ENCODE results near the gene AKT1S1.

The AKT1S1 gene

DNA sequence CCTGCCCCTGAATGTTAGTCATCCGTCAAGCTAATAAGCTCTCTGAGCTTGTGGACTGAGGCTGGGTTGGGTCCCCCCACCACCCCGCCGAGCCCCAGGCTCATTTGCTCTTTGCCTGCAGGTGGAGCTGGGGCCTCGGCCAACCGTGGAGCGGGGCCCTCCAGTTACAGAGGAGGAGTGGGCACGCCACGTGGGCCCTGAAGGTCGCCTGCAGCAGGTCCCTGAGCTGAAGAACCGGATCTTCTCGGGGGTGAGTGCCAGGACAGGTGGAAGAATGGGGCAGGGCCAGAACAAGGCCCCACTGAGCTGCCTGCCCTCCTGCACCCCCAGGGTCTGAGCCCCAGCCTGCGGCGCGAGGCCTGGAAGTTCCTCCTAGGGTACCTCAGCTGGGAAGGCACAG is 5.5 kb upstream of the AKT1S1 start:
- no peak for DNase-seq

DNA sequence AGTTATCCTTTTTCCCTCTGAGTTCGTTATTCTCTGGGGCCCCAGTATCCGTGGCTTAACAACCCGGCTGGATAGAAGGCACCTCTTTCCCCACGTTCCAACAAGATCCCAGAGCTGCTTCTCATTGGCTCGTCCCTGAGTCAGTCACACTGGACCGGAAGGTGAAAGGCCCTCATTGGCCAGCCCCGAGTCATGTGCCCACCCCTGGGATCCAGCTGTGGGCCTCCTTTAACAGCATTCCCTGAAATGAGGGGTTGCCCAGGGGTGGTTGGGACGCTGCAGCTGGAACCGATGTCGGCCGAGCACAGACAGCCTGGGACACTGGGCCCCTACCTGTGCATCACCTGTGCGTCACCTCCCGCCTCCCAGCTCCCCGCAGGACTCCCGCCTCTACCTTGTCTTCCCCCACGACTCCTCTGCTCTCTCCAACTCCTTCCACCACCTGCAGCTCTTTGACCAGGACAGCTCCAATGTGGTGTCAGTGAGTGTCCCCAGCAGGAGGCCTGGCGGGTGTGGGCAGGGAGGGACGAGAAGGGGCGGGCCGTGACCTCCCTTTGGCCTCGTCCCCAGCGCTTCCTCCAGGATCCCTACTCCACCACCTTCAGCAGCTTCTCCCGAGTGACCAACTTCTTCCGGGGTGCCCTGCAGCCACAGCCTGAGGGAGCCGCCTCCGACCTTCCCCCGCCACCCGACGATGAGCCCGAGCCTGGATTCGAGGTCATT is 4.7 kb upstream of the AKT1S1 start:
- no peak for DNase-seq

DNA sequence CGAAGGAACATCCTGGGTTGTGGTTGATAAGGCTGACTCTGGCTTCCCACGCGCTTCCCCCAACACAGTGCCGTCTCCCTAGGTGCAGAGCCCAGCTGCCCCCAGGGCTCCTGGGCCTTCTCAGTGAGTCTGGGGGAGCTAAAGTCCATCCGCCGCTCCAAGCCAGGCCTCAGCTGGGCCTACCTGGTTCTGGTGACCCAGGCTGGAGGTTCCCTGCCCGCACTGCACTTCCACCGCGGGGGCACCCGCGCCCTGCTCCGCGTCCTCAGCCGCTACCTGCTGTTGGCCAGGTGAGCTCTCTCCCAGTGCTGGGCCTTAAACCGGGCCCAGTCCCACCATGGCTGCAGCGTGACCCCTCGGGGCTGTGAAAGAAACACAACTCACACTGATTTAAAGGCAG is 4.0 kb upstream of the AKT1S1 start:
- no peak for DNase-seq

DNA sequence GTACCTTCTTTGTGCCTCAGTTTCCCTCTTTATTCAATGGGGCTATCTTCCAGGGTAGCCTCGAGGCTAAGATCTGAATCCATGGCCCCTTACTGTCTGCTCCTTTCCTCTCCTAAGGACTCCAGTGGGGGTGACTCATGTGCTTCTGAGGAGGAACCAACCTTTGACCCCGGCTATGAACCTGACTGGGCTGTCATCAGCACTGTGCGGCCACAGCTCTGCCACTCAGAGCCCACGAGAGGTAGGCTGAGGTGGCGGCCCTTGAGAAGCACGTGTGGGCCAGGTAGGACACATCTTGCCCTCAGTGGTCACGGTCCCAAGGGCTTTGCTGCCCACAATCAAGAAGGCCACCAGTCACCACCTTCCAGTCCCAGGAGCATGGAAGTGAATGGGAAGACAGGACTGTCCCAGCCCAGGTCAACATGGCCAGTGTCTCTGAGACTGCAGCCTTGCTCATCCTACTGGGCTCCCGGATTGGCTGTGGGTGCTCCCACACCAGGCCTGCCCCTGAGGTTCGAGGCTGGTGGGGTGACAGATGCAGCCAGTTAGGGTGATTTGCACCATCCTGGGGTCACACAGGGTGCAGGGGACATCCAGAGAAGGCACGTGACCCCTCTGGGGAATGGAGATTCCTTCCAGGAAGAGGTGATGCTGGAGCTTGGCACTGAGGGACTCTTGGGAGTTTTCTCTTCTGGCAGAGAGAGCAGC is 3.2 kb upstream of the AKT1S1 start:
- no peak for DNase-seq

DNA sequence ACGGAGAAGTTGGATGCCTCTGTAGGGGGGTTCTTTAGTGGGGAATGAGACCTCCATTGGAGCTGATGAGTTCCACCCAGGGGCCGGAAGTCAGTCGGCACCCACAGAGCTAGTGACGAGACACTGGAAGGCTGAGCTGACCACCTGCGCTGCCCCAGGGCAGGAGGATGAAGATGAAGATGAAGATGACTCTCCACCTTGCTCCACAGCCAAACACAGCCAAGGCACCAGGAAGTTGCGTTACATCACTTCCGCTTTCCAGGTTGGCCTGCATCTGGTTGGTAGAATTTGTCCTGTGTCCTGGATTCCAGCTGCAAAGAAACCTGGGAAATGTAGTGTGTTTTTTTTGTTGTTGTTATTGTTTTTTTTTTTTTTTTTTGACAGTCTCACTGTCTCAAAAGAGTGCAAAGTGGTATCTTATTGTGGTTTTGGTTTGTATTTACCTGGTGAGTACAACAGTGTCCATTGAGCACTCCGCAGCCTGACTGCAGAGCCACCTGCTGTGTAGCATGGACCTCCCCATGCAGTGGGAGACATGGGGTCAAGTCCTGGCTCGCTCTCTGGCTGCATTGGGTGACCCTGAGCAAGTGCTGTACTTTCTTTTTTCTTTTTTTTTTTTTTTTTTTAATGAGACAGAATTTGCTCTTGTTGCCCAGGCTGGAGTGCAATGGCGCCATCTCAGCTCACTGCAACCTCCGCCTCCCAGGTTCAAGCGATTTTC is 2.2 kb upstream of the AKT1S1 start:
- no peak for DNase-seq

DNA sequence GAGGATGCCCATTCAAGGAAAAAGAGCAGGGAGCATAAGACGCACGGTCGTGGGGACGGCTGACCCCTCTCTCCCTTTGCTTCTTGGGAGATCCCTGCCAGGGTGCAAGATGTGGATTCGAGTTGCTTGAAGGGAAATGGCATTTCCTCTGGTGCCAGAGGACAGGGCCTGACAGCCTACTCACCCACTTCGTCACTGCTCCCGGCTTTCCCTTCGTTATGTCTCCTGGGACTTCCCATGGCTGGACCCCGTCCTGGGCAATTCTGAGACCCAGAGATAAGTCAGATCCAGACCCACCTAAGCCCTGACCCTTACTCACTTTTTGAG is 1.6 kb upstream of the AKT1S1 start:
- no peak for DNase-seq

DNA sequence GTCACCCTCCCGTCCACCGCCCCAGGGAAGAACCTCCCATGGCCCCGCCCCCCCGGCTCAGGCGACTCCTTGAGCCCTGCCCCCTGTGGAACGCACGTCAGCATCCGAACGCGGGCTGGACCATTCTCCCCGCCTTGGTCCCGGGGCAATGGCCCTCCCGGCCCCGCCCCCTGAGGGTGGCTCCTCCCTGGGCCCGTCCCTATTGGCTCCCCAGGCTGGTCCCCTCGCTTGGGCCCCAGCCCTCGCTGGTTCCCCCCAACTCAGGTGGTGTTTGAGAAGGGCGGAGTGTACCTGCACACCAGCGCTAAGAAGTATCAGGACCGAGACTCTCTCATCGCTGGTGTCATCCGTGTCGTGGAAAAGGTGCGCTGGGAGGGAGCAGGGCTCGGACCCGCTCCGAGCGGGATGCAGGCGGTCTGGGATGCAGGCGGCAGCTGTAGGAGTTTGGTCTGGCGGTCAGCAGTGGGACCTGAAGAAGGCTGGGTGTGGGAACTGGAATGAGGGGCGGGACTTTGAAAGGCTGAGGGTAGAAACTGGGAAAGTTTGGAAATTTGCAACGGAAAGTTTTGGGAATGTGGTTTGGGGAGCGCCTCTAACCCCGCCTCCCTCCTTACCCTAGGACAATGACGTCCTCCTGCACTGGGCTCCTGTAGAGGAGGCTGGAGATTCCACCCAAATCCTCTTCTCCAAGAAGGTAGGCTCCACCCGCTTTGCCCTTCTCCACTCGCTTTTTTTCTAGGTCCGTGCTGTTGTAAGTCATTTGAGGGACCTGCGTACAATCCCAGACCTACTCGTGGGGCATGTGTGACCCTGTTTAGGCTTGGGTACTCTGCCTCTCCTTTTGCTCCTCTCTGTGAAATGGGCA is 956 bp upstream of the AKT1S1 start:
- peak; percentile 86 for DNase-seq

DNA sequence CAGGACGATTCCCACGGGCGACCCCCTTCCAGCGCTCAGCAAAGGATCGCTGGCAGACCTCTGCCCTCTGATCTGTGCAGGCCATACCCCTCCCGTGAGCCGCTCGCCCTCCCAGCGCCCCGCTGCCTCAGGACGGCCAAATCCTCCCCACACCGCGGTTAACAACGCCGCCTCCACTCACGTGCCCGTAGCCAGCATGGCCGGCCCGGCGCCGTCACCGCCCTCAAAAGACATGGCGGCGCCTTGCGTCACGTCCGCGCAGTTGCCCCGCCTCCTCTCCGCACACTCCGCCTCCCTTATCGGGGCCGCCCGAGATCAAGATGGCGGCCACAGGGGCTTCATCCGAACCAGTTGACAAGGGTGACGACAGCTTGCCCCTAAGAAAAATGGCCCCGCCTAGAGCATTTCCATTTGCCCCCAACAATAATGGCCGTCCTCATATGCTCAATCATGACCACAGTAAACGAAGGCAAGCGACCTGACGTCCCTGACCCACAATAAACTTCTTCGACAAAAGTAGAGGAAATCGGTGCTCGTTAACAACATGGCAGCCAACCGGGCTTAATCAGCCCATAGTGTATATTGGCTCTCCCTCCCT is 634 bp downstream of the AKT1S1 start:
- peak; percentile 97 for DNase-seq

DNA sequence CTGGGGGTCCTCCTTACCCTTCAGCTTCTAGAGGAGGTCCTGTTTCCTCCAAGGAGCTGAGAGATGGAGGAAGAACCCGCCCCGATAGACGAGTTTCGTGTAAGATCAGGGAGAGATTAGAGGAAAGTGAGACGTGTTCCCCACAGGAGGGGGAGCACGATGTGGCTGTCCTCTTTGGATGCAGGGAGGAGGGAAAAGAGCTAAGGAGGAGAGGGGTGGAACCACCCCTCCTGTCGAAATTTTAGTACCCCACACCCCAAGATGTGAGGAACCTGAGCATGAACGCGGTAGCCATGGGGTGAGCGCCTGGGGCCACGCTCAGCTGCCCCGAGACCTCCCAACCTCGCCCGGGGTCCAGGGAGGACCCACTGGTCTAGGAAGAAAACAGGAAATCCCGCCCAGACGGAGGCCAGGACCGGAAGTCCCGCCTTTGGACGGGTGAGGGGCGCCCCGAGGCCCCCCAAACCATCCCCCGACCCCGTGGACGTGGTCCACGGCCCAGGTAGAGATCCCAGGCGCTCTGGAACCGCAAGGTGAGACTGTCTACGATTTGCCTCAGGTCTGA is 1.2 kb downstream of the AKT1S1 start:
- DNase-seq: peak; percentile 12

DNA sequence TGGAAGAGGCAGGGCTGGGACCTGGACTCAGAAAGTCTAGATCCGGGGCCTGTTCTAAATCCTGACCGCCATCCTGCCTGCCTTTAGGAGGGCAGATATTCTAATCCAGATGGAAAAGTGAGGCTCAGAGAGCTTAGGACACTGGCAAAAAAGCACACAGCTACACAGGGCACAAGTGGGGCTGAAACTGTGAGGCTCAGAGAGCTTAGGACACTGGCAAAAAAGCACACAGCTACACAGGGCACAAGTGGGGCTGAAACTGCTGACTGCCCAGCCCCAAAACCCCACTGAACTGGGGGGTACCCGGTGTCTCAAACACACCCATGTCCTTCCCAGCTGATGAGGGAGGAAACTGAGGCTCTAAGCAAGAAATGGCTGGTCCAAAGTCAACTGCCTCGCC is 2.0 kb downstream of the AKT1S1 start:
- DNase-seq: no peak

DNA sequence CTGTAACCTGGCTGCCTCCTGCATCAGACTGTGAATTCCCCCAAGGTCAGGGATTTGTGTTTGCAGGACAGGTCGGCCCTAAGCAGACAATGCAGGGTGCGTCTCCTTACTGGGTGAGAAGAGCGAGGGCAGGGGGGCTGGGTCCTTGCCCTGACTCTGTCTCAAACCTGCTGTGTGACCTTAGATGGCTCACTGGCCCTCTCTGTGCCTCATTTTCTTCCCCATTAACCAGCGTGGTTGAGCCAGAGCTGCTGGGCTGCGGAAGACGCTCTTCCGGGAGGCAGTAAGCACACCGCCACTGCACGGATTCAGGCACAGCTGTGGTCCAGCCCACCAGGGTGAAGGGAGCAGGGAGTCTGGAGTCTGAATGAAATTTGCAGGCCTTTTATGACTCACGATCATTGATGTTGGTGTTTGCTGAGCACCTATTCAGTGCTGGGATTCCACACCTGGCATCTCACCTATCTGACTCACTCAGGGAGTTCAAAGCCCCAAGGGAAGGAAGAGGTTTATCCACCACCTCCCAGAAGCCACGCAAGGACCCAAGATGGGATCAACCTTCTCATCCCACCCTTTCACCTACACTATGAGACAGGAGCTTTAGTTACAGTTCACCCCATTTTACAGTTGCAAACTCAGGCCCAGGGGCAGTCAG is 2.5 kb downstream of the AKT1S1 start:
- DNase-seq: no peak

DNA sequence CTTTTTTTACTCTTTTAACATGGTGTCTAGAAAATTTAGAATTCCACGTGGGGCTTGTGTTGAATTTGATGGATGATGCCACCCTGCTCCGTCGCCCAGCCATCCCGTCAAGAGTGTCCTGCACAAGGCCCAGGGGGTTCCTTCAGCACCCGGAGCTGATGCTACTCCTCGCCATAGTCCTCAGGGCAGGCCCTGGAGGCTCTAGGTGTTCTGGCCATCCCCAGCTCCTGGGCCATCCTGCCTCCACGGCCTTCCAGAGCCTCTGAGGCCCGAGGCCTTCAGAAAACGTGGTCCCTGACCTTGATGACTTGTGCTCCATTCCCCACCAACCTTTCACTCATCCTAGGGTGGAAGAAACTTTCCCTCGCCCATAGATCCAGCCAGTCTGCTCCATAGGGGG is 3.3 kb downstream of the AKT1S1 start:
- DNase-seq: no peak

DNA sequence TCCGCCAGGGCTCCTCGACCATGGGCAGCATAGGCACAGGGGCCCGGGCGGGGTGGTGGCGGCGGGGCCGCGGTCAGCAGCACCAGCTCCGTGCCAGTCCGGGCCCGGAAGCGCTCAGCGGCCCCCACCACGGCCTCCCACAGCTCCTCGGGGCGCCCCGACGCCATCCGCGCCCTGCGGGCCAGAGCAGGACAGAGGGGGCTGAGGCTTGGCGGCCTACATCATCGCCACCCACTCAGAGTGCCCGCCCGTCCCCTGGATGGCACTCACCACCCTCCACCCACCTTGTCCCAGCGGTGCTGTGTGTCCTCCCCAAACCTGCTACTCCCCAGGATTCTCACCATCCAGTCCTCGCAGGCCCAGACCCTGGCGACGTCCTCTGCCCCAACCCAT is 4.0 kb downstream of the AKT1S1 start:
- DNase-seq: no peak

DNA sequence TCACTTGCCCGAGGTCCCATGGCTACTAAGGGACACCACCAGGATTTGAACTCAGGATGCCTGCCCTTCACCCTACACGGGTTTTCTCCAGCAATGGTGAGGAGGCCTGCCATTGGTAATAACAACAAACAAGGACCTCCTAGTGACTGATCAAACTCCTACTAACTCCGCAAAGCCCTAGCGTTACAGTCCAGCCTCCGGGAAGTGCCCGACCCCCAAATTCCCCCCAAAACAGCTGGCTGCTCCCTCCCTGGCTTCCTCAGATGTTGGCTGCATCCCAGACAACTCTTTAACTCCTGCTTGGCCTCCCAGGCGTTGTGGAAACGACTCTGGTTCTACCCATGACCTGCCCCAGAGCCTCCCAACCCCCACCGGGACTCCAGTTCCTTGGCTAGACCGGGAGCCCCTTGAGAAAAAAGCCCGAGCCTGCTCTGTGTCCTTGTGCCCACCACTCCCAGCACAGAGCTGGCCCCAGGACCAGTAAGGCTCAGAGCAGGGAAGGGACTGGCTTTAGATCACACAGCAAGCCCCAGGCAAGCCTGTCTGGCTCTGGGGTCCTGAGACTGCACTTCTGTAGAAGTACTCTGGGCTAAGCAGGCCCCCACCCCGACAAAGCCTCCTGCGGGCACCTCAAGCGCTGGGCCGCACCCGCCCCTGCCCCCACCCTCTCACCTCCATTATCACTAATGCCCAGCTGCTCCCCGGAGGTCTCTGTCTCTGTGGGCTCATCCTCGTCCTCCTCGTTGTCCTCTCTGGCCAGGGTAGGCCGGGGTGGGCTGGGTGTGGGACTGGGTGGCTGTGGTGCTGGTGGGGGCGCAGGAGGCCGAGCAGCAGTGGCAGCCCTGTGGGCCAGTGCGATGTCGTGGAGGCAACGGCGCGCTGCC is 4.7 kb downstream of the AKT1S1 start:
- no peak for DNase-seq

DNA sequence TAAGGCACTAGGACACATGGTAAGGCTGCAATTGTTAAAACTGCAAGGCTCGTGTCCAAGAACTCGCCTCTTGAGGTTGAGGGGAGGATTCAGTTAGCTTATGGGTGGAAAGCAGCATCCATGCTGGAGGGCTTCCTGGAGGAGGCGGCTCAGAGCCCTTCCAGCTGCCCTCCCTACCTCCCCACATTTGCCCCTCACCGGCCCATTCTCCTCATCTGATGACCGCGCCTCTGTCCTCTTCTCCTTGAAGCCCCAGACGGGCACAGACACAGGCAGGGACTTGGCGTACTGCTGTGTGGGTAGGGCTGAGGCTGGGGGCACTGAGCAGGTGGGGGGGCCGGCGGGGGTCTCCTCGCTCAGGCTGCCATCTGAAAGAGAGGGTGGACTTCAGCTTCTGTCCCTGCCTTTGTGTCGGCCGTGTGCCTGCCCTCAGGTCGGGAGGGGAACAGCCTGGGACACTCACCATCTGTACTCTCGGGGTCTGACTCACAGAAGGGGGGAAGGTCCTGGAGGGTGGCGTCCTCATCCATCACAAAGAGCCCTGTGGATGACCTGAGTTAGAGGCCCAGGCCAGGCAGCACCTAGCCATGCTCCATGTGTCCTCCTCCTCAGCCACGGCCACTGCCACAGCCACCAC is 5.7 kb downstream of the AKT1S1 start:
- no peak for DNase-seq

DNA sequence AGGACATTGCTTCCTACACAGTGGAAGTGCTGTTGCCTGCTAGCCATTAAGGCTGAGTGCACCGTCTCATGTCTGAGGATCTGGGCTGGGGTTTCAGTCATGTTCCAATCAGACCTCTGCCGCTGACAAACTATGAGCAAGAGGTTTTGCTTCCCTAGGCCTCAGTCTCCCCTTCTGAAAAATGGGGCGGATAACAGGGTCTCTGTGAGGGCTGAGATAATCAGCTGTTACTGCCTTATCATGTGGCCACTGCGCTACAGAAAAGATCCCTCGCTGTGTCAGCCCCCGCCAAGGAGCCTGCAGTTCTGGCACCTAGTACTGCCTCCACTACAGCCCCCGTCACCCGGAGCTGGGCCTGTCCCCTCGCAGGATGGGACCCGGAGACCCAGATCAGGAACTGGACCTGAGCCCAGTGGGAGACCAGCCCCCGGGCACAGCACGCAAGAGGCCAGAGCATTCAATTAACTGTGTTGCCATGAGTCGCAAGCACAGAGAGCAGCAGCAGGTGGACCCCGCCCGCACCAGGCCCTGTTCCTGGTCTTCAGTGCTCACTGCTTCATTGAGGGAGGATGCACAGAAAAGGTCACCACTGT is 6.8 kb downstream of the AKT1S1 start:
- DNase-seq: no peak

DNA sequence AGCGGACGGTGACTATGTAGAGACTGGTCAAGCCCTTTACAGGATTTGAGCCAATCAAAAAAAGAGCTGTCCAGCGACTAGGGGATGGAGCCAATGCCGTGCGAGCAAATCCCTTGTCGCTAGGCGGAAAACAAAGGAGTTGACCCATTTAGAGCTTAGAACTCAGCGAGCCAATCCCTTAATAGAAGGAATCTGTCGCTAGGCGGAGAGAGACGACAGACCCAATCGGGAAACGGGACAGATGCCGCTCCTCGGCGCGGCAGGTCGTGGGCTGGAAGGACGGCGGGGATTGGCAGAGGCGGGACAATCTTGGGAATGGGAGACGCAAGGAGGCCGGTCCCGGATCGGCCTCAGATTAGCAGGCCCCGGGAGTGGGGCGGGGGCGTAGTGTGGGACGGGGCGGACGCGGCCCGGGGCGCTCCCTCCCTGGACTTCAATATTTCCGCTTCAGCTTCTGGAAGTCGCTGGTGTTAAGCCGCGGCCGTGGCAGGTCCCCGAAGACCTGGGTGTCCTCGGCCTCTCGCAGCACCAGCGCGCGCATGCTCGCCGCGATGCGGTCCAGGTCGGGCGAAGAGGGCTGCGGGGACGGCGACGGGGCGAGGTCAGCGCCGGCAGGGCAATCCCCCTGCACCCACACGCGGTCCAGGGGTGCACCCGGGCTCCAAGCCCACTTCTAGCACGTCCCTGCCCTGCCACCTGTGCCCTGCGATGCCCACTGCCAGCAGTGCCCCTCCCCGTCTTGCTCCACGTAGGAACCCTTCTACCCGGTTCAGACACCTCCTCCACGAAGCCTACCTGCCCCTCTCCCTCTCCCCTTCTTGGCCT is 7.5 kb downstream of the AKT1S1 start:
- DNase-seq: peak; percentile 98

DNA sequence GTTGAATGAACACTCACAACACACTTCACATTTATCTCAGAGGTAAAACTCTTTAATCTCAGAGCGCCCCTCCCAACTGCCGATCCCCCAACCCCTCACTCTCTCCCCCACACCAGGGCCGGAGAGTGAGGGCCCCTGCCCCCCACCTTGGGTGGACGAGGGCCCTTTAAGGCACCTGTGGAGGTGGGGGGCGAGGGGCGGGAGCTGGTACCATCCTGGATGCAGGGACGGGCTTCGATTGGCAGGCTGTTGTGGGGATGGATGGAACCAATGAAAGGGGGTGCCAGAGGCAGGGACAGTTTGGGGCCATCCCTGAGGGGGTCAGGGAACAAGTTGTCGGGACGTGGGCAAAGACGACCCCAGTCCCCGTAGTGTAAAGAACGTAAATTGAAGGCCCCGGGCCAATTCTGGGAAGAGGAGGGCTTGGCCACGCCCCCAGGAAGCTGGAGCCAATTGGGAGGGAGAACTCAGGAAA is 8.1 kb downstream of the AKT1S1 start:
- no peak for DNase-seq

All from NCI-H1092 treated with DMSO at 0.1 percent for 48 hours (cell line).